Vagina (tissue), 2 donors: ENCODE results near the gene DLG2. TPM values are rescaled to one million over a fixed set of nuclear protein-coding genes. Genes with fewer than 3 reads are reported as not detected.
"Not testable (repeated sequence)": the region's sequence is repeated elsewhere in the genome, so short reads cannot be mapped to it uniquely, and the experiment has no call there.

ENCODE experiments used
- DNase-seq, 2 donors: peaks; one replicate each; pipeline ENCODE4 v3.0.0-alpha.2; 2017; ENCODE audit errors: extremely low spot score in 2 of 2
- H3K27ac ChIP-seq: fragments of 200-600 bp; sonication (generic); one replicate; pipeline ENCODE4 v1.5.1; 2019
- H3K27me3 ChIP-seq: fragments of 200-600 bp; sonication (generic); one replicate; pipeline ENCODE4 v1.5.1; 2019
- H3K36me3 ChIP-seq, 2 donors: fragments of 200-600 bp; sonication (generic); one replicate each; pipeline ENCODE4 v1.5.1; 2017 to 2019
- H3K4me1 ChIP-seq: fragments of 200-600 bp; sonication (generic); one replicate; pipeline ENCODE4 v1.5.1; 2019
- H3K4me3 ChIP-seq, 2 donors: fragments of 200-600 bp; sonication (generic); 1 replicate in 1 of 2; 2 replicates in 1 of 2; pipeline ENCODE4 v1.5.1; 2016 to 2019
- H3K9me3 ChIP-seq: fragments of 200-600 bp; sonication (generic); one replicate; pipeline ENCODE4 v1.5.1; 2019
- CTCF ChIP-seq, 3 experiments: fragments of 450-650 bp in 2 of 3; fragments of 200-600 bp in 1 of 3; sonication (generic) in 1 of 3; IDR thresholded peaks; one replicate each; pipeline ENCODE4 v1.5.1; 2017 to 2019; ENCODE audit warnings: antibody characterized with exemption in 3 of 3, mild to moderate bottlenecking in 2 of 3, moderate library complexity in 2 of 3
- POLR2A ChIP-seq, 2 donors: fragments of 450-650 bp; IDR thresholded peaks; one replicate each; pipeline ENCODE4 v1.6.1; 2017; ENCODE audit warnings: antibody characterized with exemption in 2 of 2, mild to moderate bottlenecking in 2 of 2, moderate library complexity in 2 of 2
- POLR2AphosphoS5 ChIP-seq, 2 donors: sonication (generic); formaldehyde crosslinking; IDR thresholded peaks; one replicate each; pipeline ENCODE4 v1.9.0; 2017; ENCODE audit warnings: antibody characterized with exemption in 2 of 2, mild to moderate bottlenecking in 2 of 2, low read depth in 1 of 2; ENCODE audit not compliant: insufficient read depth in 1 of 2
- intact Hi-C: fragments of 100-400 bp; cut with DNase I; formaldehyde crosslinking; loops from one replicate; pipeline ENCODE4 v1.15.1; 2023
- total RNA-seq: library from RNA; depleted of rRNA; stranded (reverse); fragments of >200 nt; gene quantifications from one replicate; pipeline ENCODE4 v1.2.3, GENCODE V29; 2016

Gene DLG2
- total RNA-seq, 1 donor from 2014 or later = 10.1 TPM

GRCh38 chr11:85406316-85406715 is 220.8 kb downstream of the DLG2 start:
- Histone ChIP-seq H3K4me1 (no peaks in the 10 kb centered on the region), H3K36me3 (no peaks in the 10 kb centered on the region), H3K4me3 (no peak overlapping the region), H3K9me3 (no peaks in the 10 kb centered on the region), H3K27ac (no peak overlapping the region), H3K27me3 (no peaks in the 10 kb centered on the region)
- TF ChIP-seq POLR2A (IDR thresholded peaks at IDR 0.05) = no peak
- no peak for TF ChIP-seq CTCF (IDR thresholded peaks at IDR 0.05)
- TF ChIP-seq POLR2AphosphoS5 (IDR thresholded peaks at IDR 0.05; ENCODE audit: insufficient read depth in 1 of 2, low read depth in 1 of 2) = no peak
- DNase-seq = no peak
- intact Hi-C loops = no loop called here

- intact Hi-C loops, H3K27ac ChIP-seq, H3K9me3 ChIP-seq, H3K4me1 ChIP-seq, H3K36me3 ChIP-seq, DNase-seq, H3K27me3 ChIP-seq, H3K4me3 ChIP-seq: not testable (repeated sequence)
Measured at GRCh38 chr11:85395515-85396055, 231.6 kb downstream of the DLG2 start.

- H3K27me3 ChIP-seq = no peaks in the 10 kb centered on the region
- DNase-seq = no peak
- H3K9me3 ChIP-seq = no peaks in the 10 kb centered on the region
- no peak overlapping the region for H3K4me3 ChIP-seq
- H3K27ac ChIP-seq = no peak overlapping the region
- H3K36me3 ChIP-seq = no peaks in the 10 kb centered on the region
- TF ChIP-seq CTCF (IDR thresholded peaks at IDR 0.05) (no peak), POLR2A (IDR thresholded peaks at IDR 0.05) (no peak), POLR2AphosphoS5 (IDR thresholded peaks at IDR 0.05; ENCODE audit: insufficient read depth in 1 of 2, low read depth in 1 of 2) (no peak)
- H3K4me1 ChIP-seq = no peaks in the 10 kb centered on the region
- intact Hi-C loops = no loop called here
Measured at GRCh38 chr11:85394283-85394682, 232.9 kb downstream of the DLG2 start.

- no peak for DNase-seq
- Histone ChIP-seq H3K4me3 (no peak overlapping the region), H3K27me3 (no peaks in the 10 kb centered on the region), H3K9me3 (no peaks in the 10 kb centered on the region), H3K27ac (no peak overlapping the region), H3K36me3 (no peaks in the 10 kb centered on the region), H3K4me1 (no peaks in the 10 kb centered on the region)
- intact Hi-C loops = no loop called here
- TF ChIP-seq POLR2A (IDR thresholded peaks at IDR 0.05) = no peak
- TF ChIP-seq POLR2AphosphoS5 (IDR thresholded peaks at IDR 0.05; ENCODE audit: insufficient read depth in 1 of 2, low read depth in 1 of 2) = no peak
- no peak for TF ChIP-seq CTCF (IDR thresholded peaks at IDR 0.05)
Measured at GRCh38 chr11:85391141-85391540, 236.0 kb downstream of the DLG2 start.

- TF ChIP-seq CTCF (IDR thresholded peaks at IDR 0.05) = no peak
- intact Hi-C loops = no loop called here
- Histone ChIP-seq H3K4me3 (no peak overlapping the region), H3K4me1 (no peaks in the 10 kb centered on the region), H3K9me3 (no peaks in the 10 kb centered on the region), H3K27ac (no peak overlapping the region), H3K36me3 (no peaks in the 10 kb centered on the region), H3K27me3 (no peaks in the 10 kb centered on the region)
- no peak for DNase-seq
Measured at GRCh38 chr11:85385547-85385946, 241.6 kb downstream of the DLG2 start.

- H3K9me3 ChIP-seq = no peaks in the 10 kb centered on the region
- H3K36me3 ChIP-seq = no peaks in the 10 kb centered on the region
- H3K4me1 ChIP-seq = no peaks in the 10 kb centered on the region
- no peak for DNase-seq
- intact Hi-C loops = no loop called here
- TF ChIP-seq POLR2AphosphoS5 (IDR thresholded peaks at IDR 0.05; ENCODE audit: insufficient read depth in 1 of 2, low read depth in 1 of 2) (no peak), CTCF (IDR thresholded peaks at IDR 0.05) (no peak), POLR2A (IDR thresholded peaks at IDR 0.05) (no peak)
- H3K4me3 ChIP-seq = no peak overlapping the region
- H3K27ac ChIP-seq = no peak overlapping the region
- H3K27me3 ChIP-seq = no peaks in the 10 kb centered on the region
Measured at GRCh38 chr11:85385111-85385510, 242.0 kb downstream of the DLG2 start.
